IMR-90 (cell line): ENCODE results near the gene ROPN1B. TPM values are rescaled to one million over a fixed set of nuclear protein-coding genes. Genes with fewer than 3 reads are reported as not detected.

Experiments used
- ATAC-seq: fragments of 200-7000 bp; cut with Tn5 transposase; 2 replicates; pipeline ENCODE4 v1.9.1; 2020; ENCODE audit warnings: low read depth, mild to moderate bottlenecking, moderate library complexity
- BruUV-seq: library from RNA; stranded (reverse); fragments of 400-500 nt; replicated peaks from 2 replicates; lab custom pipeline; 2021; lab: Mats Ljungman, UMichigan
- CTCF ChIA-PET: fragments of 300-600 bp; formaldehyde crosslinking; extraction: SDS; loops from one replicate; lab custom pipeline; 2021; ENCODE audit warnings: antibody characterized with exemption; lab: Yijun Ruan, JAX
- POLR2A ChIA-PET: fragments of 300-600 bp; sonication (Branson Sonifier 250); formaldehyde crosslinking; loops from one replicate; lab custom pipeline; 2022; ENCODE audit warnings: antibody characterized with exemption; ENCODE audit not compliant: unreplicated experiment; lab: Charles Lee
- DNase-seq: peaks from one replicate; pipeline ENCODE4 v3.0.0; 2013
- H2AFZ ChIP-seq: replicated peaks from 2 replicates; pipeline ENCODE3; 2013; ENCODE audit warnings: low read length, mild to moderate bottlenecking; ENCODE audit not compliant: poor library complexity
- H2AK5ac ChIP-seq: 2 replicates; pipeline ENCODE4 v1.6.1; 2013; ENCODE audit warnings: low read depth, low read length, inconsistent platforms
- H2AK9ac ChIP-seq: replicated peaks from 2 replicates; pipeline ENCODE3; 2013; ENCODE audit warnings: mild to moderate bottlenecking, low read depth, low read length, moderate library complexity; ENCODE audit not compliant: poor library complexity
- H2BK120ac ChIP-seq: 2 replicates; pipeline ENCODE4 v1.6.1; 2013; ENCODE audit warnings: low read depth, low read length, inconsistent platforms
- H2BK15ac ChIP-seq: 3 replicates; pipeline ENCODE4 v1.6.1; 2013; ENCODE audit warnings: low read depth, low read length, inconsistent platforms
- H2BK20ac ChIP-seq: 2 replicates; pipeline ENCODE4 v1.6.1; 2013; ENCODE audit warnings: low read depth, mild to moderate bottlenecking, inconsistent platforms, low read length, moderate library complexity
- H2BK5ac ChIP-seq: 2 replicates; pipeline ENCODE4 v1.6.1; 2013; ENCODE audit warnings: mild to moderate bottlenecking, low read depth, low read length, inconsistent platforms; ENCODE audit not compliant: poor library complexity, severe bottlenecking
- H3K14ac ChIP-seq: replicated peaks from 2 replicates; pipeline ENCODE4 v1.6.1; 2013; ENCODE audit warnings: low read depth, low read length, inconsistent platforms
- H3K18ac ChIP-seq: 2 replicates; pipeline ENCODE4 v1.6.1; 2013; ENCODE audit warnings: low read depth, low read length, control low read depth
- H3K23ac ChIP-seq: 2 replicates; pipeline ENCODE4 v1.6.1; 2013; ENCODE audit warnings: low read depth, low read length, inconsistent platforms
- H3K27ac ChIP-seq: 2 replicates; pipeline ENCODE4 v1.5.1; 2013; ENCODE audit warnings: mild to moderate bottlenecking, control low read depth, low read length; ENCODE audit not compliant: insufficient read depth
- H3K27me3 ChIP-seq: 2 replicates; pipeline ENCODE4 v1.6.1; 2013; ENCODE audit warnings: low read length; ENCODE audit not compliant: control insufficient read depth, insufficient read depth
- H3K36me3 ChIP-seq: 2 replicates; pipeline ENCODE4 v1.6.1; 2013; ENCODE audit warnings: low read length, mixed read lengths; ENCODE audit not compliant: control insufficient read depth, insufficient read depth
- H3K4ac ChIP-seq: 2 replicates; pipeline ENCODE4 v1.6.1; 2013; ENCODE audit warnings: low read depth, low read length, inconsistent platforms
- H3K4me1 ChIP-seq: 2 replicates; pipeline ENCODE4 v1.6.1; 2013; ENCODE audit warnings: low read length, mixed read lengths; ENCODE audit not compliant: control insufficient read depth, insufficient read depth
- H3K4me2 ChIP-seq: 2 replicates; pipeline ENCODE4 v1.6.1; 2013; ENCODE audit warnings: low read depth, mild to moderate bottlenecking, control low read depth, low read length, moderate library complexity
- H3K4me3 ChIP-seq: 2 replicates; pipeline ENCODE4 v1.5.1; 2013; ENCODE audit warnings: low read depth, mild to moderate bottlenecking, control low read depth, low read length, moderate library complexity; ENCODE audit not compliant: insufficient read depth
- H3K56ac ChIP-seq: 2 replicates; pipeline ENCODE4 v1.6.1; 2013; ENCODE audit warnings: low read length, inconsistent platforms; ENCODE audit not compliant: insufficient read depth; ENCODE audit errors: extremely low read depth
- H3K79me1 ChIP-seq, 2 experiments: 2 replicates each; pipeline ENCODE4 v1.6.1; 2013; ENCODE audit warnings: low read length in 2 of 2, inconsistent platforms in 1 of 2, low read depth in 1 of 2
- H3K9ac ChIP-seq: 2 replicates; pipeline ENCODE4 v1.6.1; 2013; ENCODE audit warnings: low read depth, low read length, control low read depth
- H3K9me1 ChIP-seq: 2 replicates; pipeline ENCODE4 v1.6.1; 2013; ENCODE audit warnings: low read length, inconsistent platforms; ENCODE audit not compliant: insufficient read depth
- H3K9me3 ChIP-seq: 2 replicates; pipeline ENCODE4 v1.6.1; 2013; ENCODE audit warnings: low read length; ENCODE audit not compliant: control insufficient read depth, insufficient read depth
- H4K20me1 ChIP-seq: 2 replicates; pipeline ENCODE4 v1.6.1; 2013; ENCODE audit warnings: low read length, inconsistent platforms; ENCODE audit not compliant: insufficient read depth
- H4K5ac ChIP-seq: 2 replicates; pipeline ENCODE4 v1.6.1; 2013; ENCODE audit warnings: mild to moderate bottlenecking, low read depth, low read length, control low read depth
- H4K8ac ChIP-seq, 2 experiments: 2 replicates each; pipeline ENCODE4 v1.6.1; 2013; ENCODE audit warnings: low read depth in 2 of 2, low read length in 2 of 2, control low read depth in 1 of 2, inconsistent platforms in 1 of 2
- H4K91ac ChIP-seq: 2 replicates; pipeline ENCODE4 v1.6.1; 2013; ENCODE audit warnings: low read depth, low read length, inconsistent platforms; ENCODE audit not compliant: insufficient read depth
- BHLHE40 ChIP-seq: fragments of 150-350 bp; IDR thresholded peaks from 2 replicates; pipeline ENCODE4 v1.6.1; 2016; ENCODE audit warnings: mild to moderate bottlenecking, low read depth, low read length
- CEBPB ChIP-seq: IDR thresholded peaks from 2 replicates; pipeline ENCODE4 v1.6.1; 2012; ENCODE audit warnings: low read depth, low read length, improper control_type of control experiment
- CHD1 ChIP-seq: IDR thresholded peaks from 2 replicates; pipeline ENCODE4 v1.6.1; 2012; ENCODE audit warnings: low read depth, low read length, improper control_type of control experiment
- CTCF ChIP-seq: conservative IDR thresholded peaks from 2 replicates; pipeline ENCODE4 v1.5.1; 2012; ENCODE audit warnings: mild to moderate bottlenecking, low read depth, low read length, improper control_type of control experiment
- ELK1 ChIP-seq: fragments of 150-350 bp; IDR thresholded peaks from 2 replicates; pipeline ENCODE4 v1.6.1; 2016; ENCODE audit warnings: low read depth, mild to moderate bottlenecking, low read length, moderate library complexity, borderline replicate concordance
- FOS ChIP-seq: fragments of 150-350 bp; IDR thresholded peaks from 2 replicates; pipeline ENCODE4 v1.6.1; 2016; ENCODE audit warnings: low read depth, low read length
- MAFK ChIP-seq: IDR thresholded peaks from 2 replicates; pipeline ENCODE4 v1.6.1; 2012; ENCODE audit warnings: low read depth, low read length, improper control_type of control experiment
- MAZ ChIP-seq: IDR thresholded peaks from 2 replicates; pipeline ENCODE4 v1.6.1; 2012; ENCODE audit warnings: low read depth, mild to moderate bottlenecking, low read length, improper control_type of control experiment, moderate library complexity, borderline replicate concordance
- POLR2A ChIP-seq: IDR thresholded peaks from 2 replicates; pipeline ENCODE4 v1.6.1; 2012; ENCODE audit warnings: mild to moderate bottlenecking, low read depth, low read length
- RAD21 ChIP-seq: IDR thresholded peaks from 2 replicates; pipeline ENCODE4 v1.6.1; 2012; ENCODE audit warnings: low read length, improper control_type of control experiment
- RCOR1 ChIP-seq: IDR thresholded peaks from 2 replicates; pipeline ENCODE4 v1.6.1; 2012; ENCODE audit warnings: mild to moderate bottlenecking, low read length, improper control_type of control experiment; ENCODE audit not compliant: insufficient replicate concordance
- RFX5 ChIP-seq: IDR thresholded peaks from 2 replicates; pipeline ENCODE4 v1.8.0; 2012; ENCODE audit warnings: low read depth, mild to moderate bottlenecking, low read length, moderate library complexity
- USF2 ChIP-seq: fragments of 150-350 bp; IDR thresholded peaks from 2 replicates; pipeline ENCODE4 v1.6.1; 2017; ENCODE audit warnings: mild to moderate bottlenecking, antibody characterized with exemption, low read length, low read depth
- WGBS, 2 experiments: methylation state at CpG; one replicate each; pipeline versions ENCODE4 v1.1.5 to v1.1.7; 2013; ENCODE audit warnings: missing lambda C conversion rate in 2 of 2; ENCODE audit not compliant: insufficient read length in 1 of 2; ENCODE audit errors: extremely low coverage in 2 of 2; 5-methylcytosine and 5-hydroxymethylcytosine counted together
- dilution Hi-C: fragments of 300-500 bp; cut with HindIII; formaldehyde crosslinking; loops from one replicate; pipeline ENCODE4 v1.14.3; 2018; ENCODE audit warnings: low sequenced_read_pairs; ENCODE audit not compliant: unreplicated experiment
- in situ Hi-C: fragments of 300-500 bp; cut with MboI; formaldehyde crosslinking; loops from 3 replicates; pipeline ENCODE4 v1.14.3; 2019; ENCODE audit warnings: low sequenced_read_pairs, inconsistent platforms, mixed read lengths
- intact Hi-C: fragments of 100-400 bp; cut with micrococcal nuclease; formaldehyde crosslinking; loops from 2 replicates; pipeline ENCODE4 v1.10.0; 2022
- polyA plus RNA-seq, 3 experiments: library from polyadenylated mRNA; depleted of rRNA; stranded (reverse); fragments of >200 nt; gene quantifications; 2 replicates each; pipeline ENCODE4 v1.2.3, GENCODE V29; 2012; ENCODE audit warnings: low replicate concordance in 1 of 3
- total RNA-seq: library from RNA; depleted of rRNA; stranded (reverse); fragments of >200 nt; gene quantifications from 2 replicates; pipeline ENCODE4 v1.2.3, GENCODE V29; 2012

ROPN1B gene
- total and polyA plus RNA-seq, 2 of the 4 experiments (the other 2 are of a cell fraction), result not detected

GRCh38 chr3:126009181-126009580 is 40.2 kb downstream of the ROPN1B start:
- ATAC-seq (no peak), DNase-seq (no peak)
- no peak overlapping the region for H2BK20ac ChIP-seq
- no peak overlapping the region for H3K4ac ChIP-seq
- ChIA-PET POLR2A (no interaction called here), CTCF (no interaction called here)
- H3K56ac ChIP-seq, result no peak overlapping the region
- H3K9me3 ChIP-seq, result no peaks in the 10 kb centered on the region
- H3K9ac ChIP-seq, result no peak overlapping the region
- no peak overlapping the region for H2BK15ac ChIP-seq
- no peaks in the 10 kb centered on the region for H3K27me3 ChIP-seq
- no peak overlapping the region for H2AFZ ChIP-seq
- H2BK120ac ChIP-seq, result no peak overlapping the region
- no peak overlapping the region for H3K23ac ChIP-seq
- H3K4me1 ChIP-seq, result peaks cover 3% of the 10 kb centered on the region
- no peak overlapping the region for H4K91ac ChIP-seq
- H3K27ac ChIP-seq, result no peak overlapping the region
- H4K5ac ChIP-seq, result no peak overlapping the region
- no peak for TF ChIP-seq RFX5
- TF ChIP-seq FOS, result no peak
- TF ChIP-seq MAFK, result no peak
- no peak for TF ChIP-seq BHLHE40
- TF ChIP-seq CEBPB, result no peak
- TF ChIP-seq CHD1, result no peak
- TF ChIP-seq USF2, result no peak
- no peak for TF ChIP-seq ELK1
- no peak for TF ChIP-seq RAD21
- no peak for TF ChIP-seq CTCF
- no peak for TF ChIP-seq POLR2A
- TF ChIP-seq RCOR1, result no peak
- TF ChIP-seq MAZ, result no peak
- H3K79me1 ChIP-seq, result no peaks in the 10 kb centered on the region
- dilution Hi-C loops, result no loop called here
- in situ Hi-C loops, result no loop called here
- no TSS peak for BruUV-seq
- H3K9me1 ChIP-seq, result peaks cover 11% of the 10 kb centered on the region
- H4K20me1 ChIP-seq, result no peaks in the 10 kb centered on the region
- no peak overlapping the region for H3K14ac ChIP-seq
- no CpG with 5 or more reads among the region's 3 CpGs for WGBS, 2 experiments
- no peak overlapping the region for H2AK9ac ChIP-seq
- intact Hi-C loops, result no loop called here
- H3K4me3 ChIP-seq, result no peak overlapping the region
- no peak overlapping the region for H4K8ac ChIP-seq
- peaks cover 8% of the 10 kb centered on the region for H3K36me3 ChIP-seq
- no peak overlapping the region for H3K4me2 ChIP-seq
- H2AK5ac ChIP-seq, result no peak overlapping the region
- no peak overlapping the region for H2BK5ac ChIP-seq
- H3K18ac ChIP-seq, result no peak overlapping the region
